ENCODE results near the gene KRTAP13-2. TPM values are rescaled to one million over a fixed set of nuclear protein-coding genes. Genes with fewer than 3 reads are reported as not detected.

Gene KRTAP13-2
- polyA plus RNA-seq, 1 donor = not detected

GRCh38 chr21:30326390-30326789 lies 45.7 kb downstream of the KRTAP13-2 start:
- no peak for DNase-seq

Other genes with a start within 250 kb of the KRTAP13-2 start
- not detected for gene CLDN17, start 205.5 kb downstream of the KRTAP13-2 start, polyA plus RNA-seq (ENCODE audit: insufficient read length)
- 48.9 TPM for gene CLDN8, start 156.2 kb downstream of the KRTAP13-2 start, polyA plus RNA-seq (ENCODE audit: insufficient read length)
- not detected for gene KRTAP24-1, start 89.3 kb downstream of the KRTAP13-2 start, polyA plus RNA-seq (ENCODE audit: insufficient read length)
- gene KRTAP25-1, start 82.8 kb downstream of the KRTAP13-2 start, polyA plus RNA-seq (ENCODE audit: insufficient read length) = not detected
- not detected for gene KRTAP26-1, start 52.0 kb downstream of the KRTAP13-2 start, polyA plus RNA-seq (ENCODE audit: insufficient read length)
- gene KRTAP27-1, start 34.6 kb downstream of the KRTAP13-2 start, polyA plus RNA-seq (ENCODE audit: insufficient read length) = not detected
- not detected for gene KRTAP23-1, start 23.7 kb downstream of the KRTAP13-2 start, polyA plus RNA-seq (ENCODE audit: insufficient read length)
- gene KRTAP13-1, start 23.8 kb upstream of the KRTAP13-2 start, polyA plus RNA-seq (ENCODE audit: insufficient read length) = not detected
- not detected for gene KRTAP13-3, start 53.7 kb upstream of the KRTAP13-2 start, polyA plus RNA-seq (ENCODE audit: insufficient read length)
- gene KRTAP13-4, start 57.9 kb upstream of the KRTAP13-2 start, polyA plus RNA-seq (ENCODE audit: insufficient read length) = not detected
- gene KRTAP15-1, start 68.0 kb upstream of the KRTAP13-2 start, polyA plus RNA-seq (ENCODE audit: insufficient read length) = not detected
- gene KRTAP19-1, start 108.1 kb upstream of the KRTAP13-2 start, polyA plus RNA-seq (ENCODE audit: insufficient read length) = not detected
- gene KRTAP19-2, start 115.2 kb upstream of the KRTAP13-2 start, polyA plus RNA-seq (ENCODE audit: insufficient read length) = not detected
- not detected for gene KRTAP19-3, start 119.7 kb upstream of the KRTAP13-2 start, polyA plus RNA-seq (ENCODE audit: insufficient read length)
- not detected for gene KRTAP19-4, start 124.9 kb upstream of the KRTAP13-2 start, polyA plus RNA-seq (ENCODE audit: insufficient read length)
- not detected for gene KRTAP19-5, start 129.9 kb upstream of the KRTAP13-2 start, polyA plus RNA-seq (ENCODE audit: insufficient read length)
- gene KRTAP19-6, start 169.6 kb upstream of the KRTAP13-2 start, polyA plus RNA-seq (ENCODE audit: insufficient read length) = not detected
- gene KRTAP19-7, start 189.0 kb upstream of the KRTAP13-2 start, polyA plus RNA-seq (ENCODE audit: insufficient read length) = not detected
- gene KRTAP22-2, start 218.1 kb upstream of the KRTAP13-2 start, polyA plus RNA-seq (ENCODE audit: insufficient read length) = not detected
- gene KRTAP6-3, start 220.2 kb upstream of the KRTAP13-2 start, polyA plus RNA-seq (ENCODE audit: insufficient read length) = not detected
- gene KRTAP6-2, start 226.6 kb upstream of the KRTAP13-2 start, polyA plus RNA-seq (ENCODE audit: insufficient read length) = not detected
- not detected for gene KRTAP22-1, start 228.8 kb upstream of the KRTAP13-2 start, polyA plus RNA-seq (ENCODE audit: insufficient read length)
- not detected for gene KRTAP6-1, start 241.7 kb upstream of the KRTAP13-2 start, polyA plus RNA-seq (ENCODE audit: insufficient read length)
- not detected for gene KRTAP20-1, start 244.2 kb upstream of the KRTAP13-2 start, polyA plus RNA-seq (ENCODE audit: insufficient read length)
- gene KRTAP20-4, start 248.4 kb upstream of the KRTAP13-2 start, polyA plus RNA-seq (ENCODE audit: insufficient read length) = not detected

All from left kidney (tissue), 2 donors.